Measurements from ENCODE around the gene PATJ. TPM values are rescaled to one million over a fixed set of nuclear protein-coding genes. Genes with fewer than 3 reads are reported as not detected.

The PATJ gene
- total and polyA plus RNA-seq, 2 experiments from 2014 or later: 35.3 to 68.4 TPM

GRCh38 chr1:61973100-61973837, 231.0 kb downstream of the PATJ start:
- Histone ChIP-seq H3K27ac (ENCODE audit: low read depth) (peak overlapping the region; percentile 7; the same call in 1 of the 2 replicates), H3K79me2 (replicated peaks; ENCODE audit: insufficient read depth) (no peaks in the 10 kb centered on the region), H3K4me3 (no peak overlapping the region), H3K27me3 (ENCODE audit: insufficient read depth) (no peaks in the 10 kb centered on the region), H2AFZ (no peak overlapping the region), H3K36me3 (ENCODE audit: insufficient read depth) (no peaks in the 10 kb centered on the region), H3K4me2 (no peak overlapping the region), H3K9me2 (ENCODE audit: insufficient read depth) (no peaks in the 10 kb centered on the region), H4K20me1 (replicated peaks; ENCODE audit: insufficient read depth) (no peaks in the 10 kb centered on the region), H3K4me1 (ENCODE audit: insufficient read depth) (no peaks in the 10 kb centered on the region), H3F3A (replicated peaks; ENCODE audit: low read depth) (no peaks in the 10 kb centered on the region)
- DNase-seq (ENCODE audit: low spot score) (no peak), ATAC-seq (no peak)
- H3K4me1 Mint-ChIP-seq: peaks cover 7% of the 10 kb centered on the region; the same call in 2 of the 3 replicates
- H3K9me3 Mint-ChIP-seq: peaks cover 5% of the 10 kb centered on the region; the same call in 2 of the 3 replicates
- peaks cover 9% of the 10 kb centered on the region; the same call in 2 of the 3 replicates for H3K36me3 Mint-ChIP-seq (ENCODE audit: low read depth)
- H3K27me3 Mint-ChIP-seq (ENCODE audit: insufficient read depth, low read depth, poor library complexity): no peaks in the 10 kb centered on the region
- TF ChIP-seq STAT1 (IDR thresholded peaks at IDR 0.05; ENCODE audit: unreplicated experiment) (no peak), REST (IDR thresholded peaks at IDR 0.05; ENCODE audit: unreplicated experiment) (no peak), ZNF114 (CRISPR knock-in tag; IDR thresholded peaks at IDR 0.05) (no peak), POLR2AphosphoS5 (IDR thresholded peaks at IDR 0.05; ENCODE audit: low read depth) (no peak), ZNF331 (CRISPR knock-in tag; IDR thresholded peaks at IDR 0.05; ENCODE audit: low read depth) (no peak), ETS1 (IDR thresholded peaks at IDR 0.05) (no peak), JUNB (IDR thresholded peaks at IDR 0.05; ENCODE audit: unreplicated experiment) (no peak)
- no peak overlapping the region for H3K4me3 Mint-ChIP-seq
- no peak overlapping the region for H3K27ac Mint-ChIP-seq

- no peak overlapping the region for H2AFZ ChIP-seq
- no peaks in the 10 kb centered on the region for H3K9me2 ChIP-seq (ENCODE audit: insufficient read depth)
- no peaks in the 10 kb centered on the region for H3K27me3 Mint-ChIP-seq (ENCODE audit: insufficient read depth, low read depth, poor library complexity)
- no peaks in the 10 kb centered on the region for H3K27me3 ChIP-seq (ENCODE audit: insufficient read depth)
- peak overlapping the region; percentile 53; the same call in 1 of the 2 replicates for H3K27ac ChIP-seq (ENCODE audit: low read depth)
- H3K36me3 ChIP-seq (ENCODE audit: insufficient read depth): no peaks in the 10 kb centered on the region
- no peaks in the 10 kb centered on the region for H4K20me1 ChIP-seq (replicated peaks; ENCODE audit: insufficient read depth)
- H3K36me3 Mint-ChIP-seq (ENCODE audit: low read depth): no peaks in the 10 kb centered on the region
- no peak overlapping the region for H3K4me3 Mint-ChIP-seq
- DNase-seq (ENCODE audit: low spot score) (no peak), ATAC-seq (no peak)
- no peak overlapping the region for H3K4me3 ChIP-seq
- H3K27ac Mint-ChIP-seq: peak overlapping the region; percentile 23; the same call in 1 of the 2 replicates
- H3K4me1 ChIP-seq (ENCODE audit: insufficient read depth): peaks cover 10% of the 10 kb centered on the region; the same call in 1 of the 2 replicates
- H3K79me2 ChIP-seq (replicated peaks; ENCODE audit: insufficient read depth): no peaks in the 10 kb centered on the region
- 0 out of 2 replicates have a peak, but pooled peaks cover 3% of the 10 kb centered on the region for H3F3A ChIP-seq (replicated peaks; ENCODE audit: low read depth)
- H3K4me2 ChIP-seq: no peak overlapping the region
- H3K9me3 Mint-ChIP-seq: no peaks in the 10 kb centered on the region
- peaks cover 17% of the 10 kb centered on the region for H3K4me1 Mint-ChIP-seq
- TF ChIP-seq NANOG (IDR thresholded peaks at IDR 0.05; ENCODE audit: borderline replicate concordance) (no peak), ZNF331 (CRISPR knock-in tag; IDR thresholded peaks at IDR 0.05; ENCODE audit: low read depth) (no peak), EZH2 (IDR thresholded peaks at IDR 0.05; ENCODE audit: low read depth, unreplicated experiment) (no peak), CREB1 (CRISPR knock-in tag; IDR thresholded peaks at IDR 0.05; ENCODE audit: low read depth) (no peak), POLR2AphosphoS5 (IDR thresholded peaks at IDR 0.05; ENCODE audit: low read depth) (no peak), STAT1 (IDR thresholded peaks at IDR 0.05; ENCODE audit: unreplicated experiment) (no peak)
Observed at GRCh38 chr1:61975638-61976037, 233.4 kb downstream of the PATJ start.
